HL-60 (cell line): ENCODE measurements around the gene CPT2.
"Not testable (repeated sequence)": the region's sequence is repeated elsewhere in the genome, so short reads cannot be mapped to it uniquely, and the experiment has no call there.

Experiments
- DNase-seq, 2 experiments: peaks; one replicate each; pipeline ENCODE4 v3.0.0-alpha.2; 2010 to 2020; ENCODE audit warnings: low read depth in 1 of 2, low spot score in 1 of 2
- H3K27ac ChIP-seq: fragments of 250-450 bp; sonication (Bioruptor Pico); replicated peaks from 2 replicates; pipeline ENCODE4 v1.5.1; 2020; ENCODE audit warnings: mild to moderate bottlenecking, moderate library complexity
- H3K27me3 ChIP-seq: fragments of 250-450 bp; sonication (Bioruptor Pico); 2 replicates; pipeline ENCODE4 v1.5.1; 2021; ENCODE audit warnings: mild to moderate bottlenecking, moderate library complexity; ENCODE audit not compliant: insufficient read depth, poor library complexity, severe bottlenecking
- H3K4me3 ChIP-seq: replicated peaks from 2 replicates; pipeline ENCODE4 v1.5.1; 2011; ENCODE audit warnings: mild to moderate bottlenecking, control low read depth, low read length; ENCODE audit not compliant: insufficient read depth
- CTCF ChIP-seq: IDR thresholded peaks from one replicate; pipeline ENCODE4 v1.5.1; 2011; ENCODE audit warnings: low read length, control low read depth, inconsistent platforms; ENCODE audit not compliant: insufficient read depth
- GABPA ChIP-seq: IDR thresholded peaks from 2 replicates; pipeline ENCODE4 v1.6.1; 2012; ENCODE audit warnings: low read depth
- POLR2AphosphoS5 ChIP-seq: IDR thresholded peaks from 2 replicates; pipeline ENCODE4 v1.6.1; 2012; ENCODE audit warnings: low read depth
- REST ChIP-seq: IDR thresholded peaks from 2 replicates; pipeline ENCODE4 v1.6.1; 2012; ENCODE audit warnings: low read depth; ENCODE audit not compliant: insufficient replicate concordance
- SPI1 ChIP-seq: IDR thresholded peaks from 2 replicates; pipeline ENCODE4 v1.6.1; 2012; ENCODE audit warnings: low read depth, mild to moderate bottlenecking, borderline replicate concordance

The CPT2 gene

GRCh38 chr1:53183095-53183990, 13.3 kb upstream of the CPT2 start:
- Histone ChIP-seq H3K4me3 (no peak overlapping the region), H3K27ac (no peak overlapping the region), H3K27me3 (peaks cover 1% of the 10 kb centered on the region)
- no peak for TF ChIP-seq POLR2AphosphoS5
- no peak for TF ChIP-seq GABPA
- no peak for TF ChIP-seq CTCF
- no peak for TF ChIP-seq REST
- TF ChIP-seq SPI1, result no peak
- DNase-seq, result no peak

GRCh38 chr1:53185955-53186297, 10.7 kb upstream of the CPT2 start:
- not testable (repeated sequence) for H3K4me3 ChIP-seq, DNase-seq, H3K27ac ChIP-seq, H3K27me3 ChIP-seq

GRCh38 chr1:53186533-53186932, 10.1 kb upstream of the CPT2 start:
- no peak overlapping the region for H3K27ac ChIP-seq
- TF ChIP-seq GABPA (no peak), POLR2AphosphoS5 (no peak), SPI1 (no peak), CTCF (no peak), REST (no peak)
- H3K4me3 ChIP-seq, result no peak overlapping the region
- H3K27me3 ChIP-seq, result no peaks in the 10 kb centered on the region
- no peak for DNase-seq

- no peak for DNase-seq
- Histone ChIP-seq H3K4me3 (no peak overlapping the region), H3K27me3 (no peaks in the 10 kb centered on the region), H3K27ac (no peak overlapping the region)
- TF ChIP-seq REST, result no peak
- no peak for TF ChIP-seq SPI1
- TF ChIP-seq GABPA, result no peak
- no peak for TF ChIP-seq POLR2AphosphoS5
- no peak for TF ChIP-seq CTCF
Observed at GRCh38 chr1:53187401-53187800, 9.2 kb upstream of the CPT2 start.
